CD14-positive monocyte (primary cell): Measurements from ENCODE around the gene GRIA1. TPM values are rescaled to one million over a fixed set of nuclear protein-coding genes. Genes with fewer than 3 reads are reported as not detected.

Experiments
- DNase-seq, 3 donors: peaks; one replicate each; pipeline ENCODE4 v3.0.0-alpha.2; 2011 to 2022
- H2AFZ ChIP-seq: 2 replicates; pipeline ENCODE4 v1.6.0; 2012; ENCODE audit warnings: mild to moderate bottlenecking, low read depth, low read length, inconsistent platforms; ENCODE audit not compliant: insufficient read depth, poor library complexity, severe bottlenecking
- H3K27ac ChIP-seq, 2 donors: 1 replicate in 1 of 2; 2 replicates in 1 of 2; pipeline ENCODE4 v1.5.1; 2012 to 2013; ENCODE audit warnings: low read length in 2 of 2, control low read depth in 1 of 2, inconsistent platforms in 1 of 2, low read depth in 1 of 2, mild to moderate bottlenecking in 1 of 2
- H3K27me3 ChIP-seq, 2 donors: one replicate each; pipeline versions ENCODE4 v1.6.0 to v1.6.1; 2011 to 2013; ENCODE audit warnings: low read length in 2 of 2; ENCODE audit not compliant: control insufficient read depth in 2 of 2, insufficient read depth in 2 of 2
- H3K36me3 ChIP-seq, 2 donors: replicated peaks in 1 of 2; 1 replicate in 1 of 2; 2 replicates in 1 of 2; pipeline versions ENCODE4 v1.5.1 to v1.6.1; 2012 to 2013; ENCODE audit warnings: low read length in 2 of 2, control low read depth in 1 of 2, inconsistent platforms in 1 of 2, mild to moderate bottlenecking in 1 of 2; ENCODE audit not compliant: insufficient read depth in 2 of 2, control insufficient read depth in 1 of 2
- H3K4me1 ChIP-seq, 2 donors: 1 replicate in 1 of 2; 2 replicates in 1 of 2; pipeline versions ENCODE4 v1.5.1 to v1.6.1; 2012 to 2013; ENCODE audit warnings: low read length in 2 of 2, control low read depth in 1 of 2, inconsistent platforms in 1 of 2, mild to moderate bottlenecking in 1 of 2, moderate library complexity in 1 of 2; ENCODE audit not compliant: insufficient read depth in 2 of 2, control insufficient read depth in 1 of 2
- H3K4me2 ChIP-seq: replicated peaks from 2 replicates; pipeline ENCODE3; 2012; ENCODE audit warnings: low read length, moderate library complexity, mild to moderate bottlenecking; ENCODE audit not compliant: poor library complexity, severe bottlenecking; ENCODE audit errors: extremely low read depth
- H3K4me3 ChIP-seq, 3 experiments: fragments of 200-600 bp in 1 of 3; sonication (generic) in 1 of 3; replicated peaks in 1 of 3; 1 replicate in 2 of 3; 2 replicates in 1 of 3; pipeline ENCODE4 v1.5.1; 2011 to 2013; ENCODE audit warnings: low read length in 3 of 3, mild to moderate bottlenecking in 3 of 3, control low read depth in 2 of 3, low read depth in 2 of 3, inconsistent platforms in 1 of 3, moderate library complexity in 1 of 3
- H3K79me2 ChIP-seq: 2 replicates; pipeline ENCODE4 v1.6.0; 2012; ENCODE audit warnings: mild to moderate bottlenecking, control low read depth, inconsistent platforms, low read length, moderate library complexity; ENCODE audit not compliant: insufficient read depth
- H3K9ac ChIP-seq: 2 replicates; pipeline ENCODE4 v1.6.0; 2017; ENCODE audit warnings: low read length, mild to moderate bottlenecking; ENCODE audit not compliant: insufficient read depth, poor library complexity, severe bottlenecking
- H3K9me3 ChIP-seq, 2 donors: replicated peaks in 1 of 2; 1 replicate in 1 of 2; 2 replicates in 1 of 2; pipeline versions ENCODE4 v1.5.1 to v1.6.1; 2012 to 2013; ENCODE audit warnings: low read length in 2 of 2, control low read depth in 1 of 2; ENCODE audit not compliant: control insufficient read depth in 1 of 2, insufficient read depth in 1 of 2
- H4K20me1 ChIP-seq: 2 replicates; pipeline ENCODE4 v1.6.0; 2012; ENCODE audit warnings: mild to moderate bottlenecking, low read length, control low read depth, moderate library complexity; ENCODE audit not compliant: insufficient read depth
- H3K27ac Mint-ChIP-seq, 7 donors: one replicate each; pipeline ENCODE4 v1.8.0; 2020; ENCODE audit warnings: mild to moderate bottlenecking in 7 of 7, mixed read lengths in 7 of 7, moderate library complexity in 6 of 7, inconsistent platforms in 2 of 7
- H3K27me3 Mint-ChIP-seq, 3 donors: one replicate each; pipeline ENCODE4 v1.8.0; 2021 to 2022; ENCODE audit warnings: low read depth in 3 of 3, mild to moderate bottlenecking in 3 of 3, mixed read lengths in 3 of 3, moderate library complexity in 3 of 3, inconsistent platforms in 1 of 3
- H3K36me3 Mint-ChIP-seq, 2 donors: one replicate each; pipeline ENCODE4 v1.8.0; 2020; ENCODE audit warnings: mixed read lengths in 2 of 2, inconsistent platforms in 1 of 2, mild to moderate bottlenecking in 1 of 2
- H3K4me1 Mint-ChIP-seq: one replicate; pipeline ENCODE4 v1.8.0; 2020; ENCODE audit warnings: mild to moderate bottlenecking, mixed read lengths
- H3K4me3 Mint-ChIP-seq, 2 donors: one replicate each; pipeline ENCODE4 v1.8.0; 2020; ENCODE audit warnings: mild to moderate bottlenecking in 2 of 2, mixed read lengths in 2 of 2, moderate library complexity in 1 of 2
- H3K9me3 Mint-ChIP-seq, 7 donors: one replicate each; pipeline ENCODE4 v1.8.0; 2020 to 2022; ENCODE audit warnings: mixed read lengths in 7 of 7, mild to moderate bottlenecking in 6 of 7, moderate library complexity in 6 of 7, inconsistent platforms in 2 of 7
- CTCF ChIP-seq: fragments of 200-600 bp; IDR thresholded peaks from one replicate; pipeline ENCODE4 v1.8.0; 2022; ENCODE audit warnings: antibody characterized with exemption, mild to moderate bottlenecking
- WGBS: methylation state at CpG from one replicate; pipeline ENCODE4 v1.1.5; 2013; ENCODE audit warnings: missing lambda C conversion rate; ENCODE audit not compliant: insufficient coverage; 5-methylcytosine and 5-hydroxymethylcytosine counted together
- intact Hi-C, 2 donors: fragments of 100-400 bp; cut with micrococcal nuclease; formaldehyde crosslinking; loops; one replicate each; pipeline versions ENCODE4 v1.15.0 to v1.15.1; 2023
- polyA plus RNA-seq, 3 donors: library from polyadenylated mRNA; depleted of rRNA in 1 of 3; unstranded in 2 of 3; stranded (reverse) in 1 of 3; fragments of 300-500 nt in 2 of 3; fragments of >200 nt in 1 of 3; fragmentation: Illumina TruSeq in 2 of 3; gene quantifications; 1 replicate in 2 of 3; 2 replicates in 1 of 3; pipeline ENCODE4 v1.2.3, GENCODE V29; 2012 to 2021

GRIA1 gene
- polyA plus RNA-seq, 3 donors = not detected

- no peaks in the 10 kb centered on the region for H3K4me1 Mint-ChIP-seq
- 79% methylated on average over 2 of the region's 2 CpGs for WGBS
- no peak overlapping the region for H3K4me3 Mint-ChIP-seq
- H2AFZ ChIP-seq = no peak overlapping the region
- TF ChIP-seq CTCF = no peak
- peaks cover 0 to 3% (median 0%) of the 10 kb centered on the region in 7 donors for H3K9me3 Mint-ChIP-seq
- H3K9ac ChIP-seq = no peak overlapping the region
- no peak overlapping the region for H3K4me3 ChIP-seq
- intact Hi-C loops = no loop called here
- H3K27me3 Mint-ChIP-seq = no peaks in the 10 kb centered on the region
- H4K20me1 ChIP-seq = no peaks in the 10 kb centered on the region
- no peaks in the 10 kb centered on the region for H3K36me3 ChIP-seq
- H3K27ac Mint-ChIP-seq = no peak overlapping the region
- H3K4me2 ChIP-seq = no peak overlapping the region
- no peaks in the 10 kb centered on the region for H3K27me3 ChIP-seq
- H3K27ac ChIP-seq = no peak overlapping the region
- no peaks in the 10 kb centered on the region for H3K36me3 Mint-ChIP-seq
- DNase-seq = no peak
- no peaks in the 10 kb centered on the region for H3K79me2 ChIP-seq
- no peaks in the 10 kb centered on the region for H3K4me1 ChIP-seq
- no peaks in the 10 kb centered on the region for H3K9me3 ChIP-seq
These were observed 171.4 kb downstream of the GRIA1 start for GRCh38 chr5:153661897-153662296.

GRCh38 chr5:153670101-153670500 is 179.6 kb downstream of the GRIA1 start:
- Histone ChIP-seq H3K4me1 (no peaks in the 10 kb centered on the region), H4K20me1 (no peaks in the 10 kb centered on the region), H3K27ac (no peak overlapping the region), H3K9me3 (no peaks in the 10 kb centered on the region), H3K79me2 (no peaks in the 10 kb centered on the region), H3K27me3 (no peaks in the 10 kb centered on the region), H3K4me2 (no peak overlapping the region), H3K36me3 (no peaks in the 10 kb centered on the region), H3K4me3 (no peak overlapping the region), H3K9ac (no peak overlapping the region), H2AFZ (no peak overlapping the region)
- TF ChIP-seq CTCF = no peak
- WGBS = no CpG with 5 or more reads among the region's 1 CpG
- intact Hi-C loops = no loop called here
- H3K4me3 Mint-ChIP-seq = no peak overlapping the region
- H3K4me1 Mint-ChIP-seq = no peaks in the 10 kb centered on the region
- no peaks in the 10 kb centered on the region for H3K27me3 Mint-ChIP-seq
- DNase-seq = no peak
- H3K36me3 Mint-ChIP-seq = no peaks in the 10 kb centered on the region
- peaks cover 0 to 3% (median 0%) of the 10 kb centered on the region in 7 donors for H3K9me3 Mint-ChIP-seq
- H3K27ac Mint-ChIP-seq = peak overlapping the region in 1 of 7 donors; percentile 39
